Stimulated activated naive CD4-positive, alpha-beta T cell (primary cell): ENCODE results near the gene GRIK5.
A peak's percentile ranks its signal among the peaks of the same experiment; 100 is the strongest.

ENCODE experiments used
- DNase-seq, 6 experiments: peaks; one replicate each; lab custom pipeline; 2025; lab: John Stamatoyannopoulos, UW

Gene GRIK5

DNA sequence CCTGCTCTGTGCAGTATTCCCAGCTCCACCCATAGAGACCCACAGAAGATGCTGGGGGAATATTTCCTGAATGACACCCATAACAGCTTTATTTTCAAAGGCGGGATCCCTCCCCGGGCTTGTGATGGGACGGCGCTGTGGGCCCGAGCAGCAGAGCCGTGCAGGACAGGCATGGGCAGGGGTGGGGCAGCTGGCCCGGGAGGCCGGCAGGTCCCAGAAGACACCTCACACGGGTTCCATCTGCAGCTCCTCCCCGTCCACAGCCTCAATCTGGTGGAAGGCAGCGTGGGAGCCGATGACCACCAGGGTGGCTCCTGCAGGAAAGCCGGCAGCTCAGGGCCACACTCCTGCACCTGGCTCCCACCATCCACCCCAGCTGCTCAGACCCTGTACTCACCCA, 113.4 kb downstream of the GRIK5 start:
- DNase-seq, result no peak

DNA sequence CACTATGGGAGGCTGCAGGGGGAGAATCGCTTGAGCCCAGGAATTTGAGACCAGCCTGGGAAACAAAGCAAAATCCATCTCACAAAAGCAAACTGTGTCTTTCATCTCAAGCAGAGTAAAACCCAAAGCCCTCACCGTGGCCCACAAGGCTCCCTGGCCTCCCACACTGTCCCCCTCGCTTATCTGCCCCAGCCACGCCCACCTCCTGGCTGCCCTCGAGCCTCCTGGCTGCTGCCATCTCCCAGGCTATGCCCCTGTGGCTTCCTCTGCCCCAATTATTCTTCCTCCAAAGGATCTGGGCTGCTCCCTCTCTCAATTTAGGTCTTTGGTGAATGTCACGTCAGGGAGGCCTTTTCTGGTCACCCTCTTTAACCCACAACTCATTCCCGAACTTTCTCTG, 114.5 kb downstream of the GRIK5 start:
- no peak for DNase-seq

DNA sequence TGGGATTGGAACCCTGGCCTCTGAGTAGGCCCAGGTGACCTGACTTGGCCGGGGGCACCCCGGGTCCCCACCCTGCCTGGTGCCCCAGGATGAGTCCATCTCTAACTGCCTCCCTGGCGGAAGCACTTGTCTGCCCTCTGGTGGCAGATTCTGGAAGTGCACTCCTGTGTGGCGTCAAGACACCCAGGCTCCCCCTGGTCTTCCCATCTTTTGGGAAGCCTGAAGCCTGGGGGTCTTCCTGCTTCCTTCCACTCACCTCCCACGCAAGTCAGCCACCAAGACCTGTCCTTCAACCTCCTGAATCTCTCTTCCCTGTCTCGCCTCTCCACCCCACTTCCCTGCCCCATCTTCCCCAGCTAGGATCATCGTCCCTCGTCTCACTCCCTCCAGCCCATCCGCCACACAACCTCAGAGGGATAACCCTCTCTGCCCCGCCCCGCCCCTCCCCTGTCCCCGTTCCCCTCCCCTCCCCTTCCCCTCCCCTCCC, 118.3 kb downstream of the GRIK5 start:
- peak; percentile 53 to 87 (median 78) for DNase-seq
